ENCODE measurements around the gene DDX23. TPM values are rescaled to one million over a fixed set of nuclear protein-coding genes. Genes with fewer than 3 reads are reported as not detected.

DDX23 gene
- polyA plus RNA-seq, 1 donor from 2014 or later, result 96.5 TPM

DNA sequence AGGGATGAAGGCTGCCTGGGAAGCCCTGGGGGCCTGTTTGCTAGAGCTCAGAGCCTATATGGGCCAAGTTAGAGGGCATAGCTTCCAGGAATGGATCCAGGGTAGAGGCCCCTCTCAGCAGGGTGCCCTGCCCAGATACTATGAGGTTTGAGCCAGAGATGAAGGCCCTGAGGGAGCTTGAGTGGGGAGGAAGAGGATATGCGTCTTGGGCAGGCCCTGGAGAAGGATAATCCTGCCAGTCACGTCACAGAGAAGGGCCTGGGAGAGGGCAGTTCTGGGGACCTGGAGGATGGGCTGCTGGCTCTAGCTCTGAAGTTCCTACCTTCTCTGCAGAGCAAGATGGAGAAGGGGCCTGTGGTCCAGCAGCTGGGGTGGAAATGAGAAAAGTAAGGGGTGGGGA is 39.6 kb downstream of the DDX23 start:
- H3K36me3 ChIP-seq (ENCODE audit: insufficient read depth, low read length), result no peaks in the 10 kb centered on the region
- no peaks in the 10 kb centered on the region for H3K27me3 ChIP-seq (ENCODE audit: insufficient read depth, low read depth, low read length)
- no peaks in the 10 kb centered on the region for H3K9me3 ChIP-seq (ENCODE audit: low read length)
- H3K4me3 ChIP-seq (ENCODE audit: low read length), result no peak overlapping the region
- no peaks in the 10 kb centered on the region for H4K20me1 ChIP-seq (ENCODE audit: insufficient read depth)
- no peak overlapping the region for H3K4me2 ChIP-seq (ENCODE audit: low read length)
- H3K9ac ChIP-seq (ENCODE audit: low read length), result no peak overlapping the region
- H2AFZ ChIP-seq (ENCODE audit: low read depth, low read length), result no peak overlapping the region
- no peaks in the 10 kb centered on the region for H3K9me2 ChIP-seq (ENCODE audit: insufficient read depth, low read length)
- H3K79me2 ChIP-seq (replicated peaks; ENCODE audit: insufficient read depth, low read length), result peaks cover 19% of the 10 kb centered on the region
- peaks cover 4% of the 10 kb centered on the region for H3F3A ChIP-seq (ENCODE audit: insufficient read depth, low read length, poor library complexity, severe bottlenecking)
- H3K27ac ChIP-seq (ENCODE audit: low read length), result no peak overlapping the region
- TF ChIP-seq RAD21 (conservative IDR thresholded peaks at IDR 0.05) (no peak), POLR2AphosphoS5 (IDR thresholded peaks at IDR 0.05) (no peak), SMC3 (conservative IDR thresholded peaks at IDR 0.05; ENCODE audit: poor library complexity) (no peak), EZH2 (IDR thresholded peaks at IDR 0.05; ENCODE audit: borderline replicate concordance, insufficient read depth, low read length, poor library complexity, severe bottlenecking) (no peak), MXI1 (conservative IDR thresholded peaks at IDR 0.05; ENCODE audit: poor library complexity, severe bottlenecking) (no peak), TAF1 (IDR thresholded peaks at IDR 0.05; ENCODE audit: low read depth) (no peak), EP300 (conservative IDR thresholded peaks at IDR 0.05; ENCODE audit: poor library complexity, severe bottlenecking) (no peak)
- TF ChIP-seq, protein P1, sequence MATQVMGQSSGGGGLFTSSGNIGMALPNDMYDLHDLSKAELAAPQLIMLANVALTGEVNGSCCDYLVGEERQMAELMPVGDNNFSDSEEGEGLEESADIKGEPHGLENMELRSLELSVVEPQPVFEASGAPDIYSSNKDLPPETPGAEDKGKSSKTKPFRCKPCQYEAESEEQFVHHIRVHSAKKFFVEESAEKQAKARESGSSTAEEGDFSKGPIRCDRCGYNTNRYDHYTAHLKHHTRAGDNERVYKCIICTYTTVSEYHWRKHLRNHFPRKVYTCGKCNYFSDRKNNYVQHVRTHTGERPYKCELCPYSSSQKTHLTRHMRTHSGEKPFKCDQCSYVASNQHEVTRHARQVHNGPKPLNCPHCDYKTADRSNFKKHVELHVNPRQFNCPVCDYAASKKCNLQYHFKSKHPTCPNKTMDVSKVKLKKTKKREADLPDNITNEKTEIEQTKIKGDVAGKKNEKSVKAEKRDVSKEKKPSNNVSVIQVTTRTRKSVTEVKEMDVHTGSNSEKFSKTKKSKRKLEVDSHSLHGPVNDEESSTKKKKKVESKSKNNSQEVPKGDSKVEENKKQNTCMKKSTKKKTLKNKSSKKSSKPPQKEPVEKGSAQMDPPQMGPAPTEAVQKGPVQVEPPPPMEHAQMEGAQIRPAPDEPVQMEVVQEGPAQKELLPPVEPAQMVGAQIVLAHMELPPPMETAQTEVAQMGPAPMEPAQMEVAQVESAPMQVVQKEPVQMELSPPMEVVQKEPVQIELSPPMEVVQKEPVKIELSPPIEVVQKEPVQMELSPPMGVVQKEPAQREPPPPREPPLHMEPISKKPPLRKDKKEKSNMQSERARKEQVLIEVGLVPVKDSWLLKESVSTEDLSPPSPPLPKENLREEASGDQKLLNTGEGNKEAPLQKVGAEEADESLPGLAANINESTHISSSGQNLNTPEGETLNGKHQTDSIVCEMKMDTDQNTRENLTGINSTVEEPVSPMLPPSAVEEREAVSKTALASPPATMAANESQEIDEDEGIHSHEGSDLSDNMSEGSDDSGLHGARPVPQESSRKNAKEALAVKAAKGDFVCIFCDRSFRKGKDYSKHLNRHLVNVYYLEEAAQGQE (IDR thresholded peaks at IDR 0.05; ENCODE audit: borderline replicate concordance), result no peak
- TF ChIP-seq, protein P2, sequence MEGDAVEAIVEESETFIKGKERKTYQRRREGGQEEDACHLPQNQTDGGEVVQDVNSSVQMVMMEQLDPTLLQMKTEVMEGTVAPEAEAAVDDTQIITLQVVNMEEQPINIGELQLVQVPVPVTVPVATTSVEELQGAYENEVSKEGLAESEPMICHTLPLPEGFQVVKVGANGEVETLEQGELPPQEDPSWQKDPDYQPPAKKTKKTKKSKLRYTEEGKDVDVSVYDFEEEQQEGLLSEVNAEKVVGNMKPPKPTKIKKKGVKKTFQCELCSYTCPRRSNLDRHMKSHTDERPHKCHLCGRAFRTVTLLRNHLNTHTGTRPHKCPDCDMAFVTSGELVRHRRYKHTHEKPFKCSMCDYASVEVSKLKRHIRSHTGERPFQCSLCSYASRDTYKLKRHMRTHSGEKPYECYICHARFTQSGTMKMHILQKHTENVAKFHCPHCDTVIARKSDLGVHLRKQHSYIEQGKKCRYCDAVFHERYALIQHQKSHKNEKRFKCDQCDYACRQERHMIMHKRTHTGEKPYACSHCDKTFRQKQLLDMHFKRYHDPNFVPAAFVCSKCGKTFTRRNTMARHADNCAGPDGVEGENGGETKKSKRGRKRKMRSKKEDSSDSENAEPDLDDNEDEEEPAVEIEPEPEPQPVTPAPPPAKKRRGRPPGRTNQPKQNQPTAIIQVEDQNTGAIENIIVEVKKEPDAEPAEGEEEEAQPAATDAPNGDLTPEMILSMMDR (IDR thresholded peaks at IDR 0.05; ENCODE audit: poor library complexity, severe bottlenecking), result no peak

DNA sequence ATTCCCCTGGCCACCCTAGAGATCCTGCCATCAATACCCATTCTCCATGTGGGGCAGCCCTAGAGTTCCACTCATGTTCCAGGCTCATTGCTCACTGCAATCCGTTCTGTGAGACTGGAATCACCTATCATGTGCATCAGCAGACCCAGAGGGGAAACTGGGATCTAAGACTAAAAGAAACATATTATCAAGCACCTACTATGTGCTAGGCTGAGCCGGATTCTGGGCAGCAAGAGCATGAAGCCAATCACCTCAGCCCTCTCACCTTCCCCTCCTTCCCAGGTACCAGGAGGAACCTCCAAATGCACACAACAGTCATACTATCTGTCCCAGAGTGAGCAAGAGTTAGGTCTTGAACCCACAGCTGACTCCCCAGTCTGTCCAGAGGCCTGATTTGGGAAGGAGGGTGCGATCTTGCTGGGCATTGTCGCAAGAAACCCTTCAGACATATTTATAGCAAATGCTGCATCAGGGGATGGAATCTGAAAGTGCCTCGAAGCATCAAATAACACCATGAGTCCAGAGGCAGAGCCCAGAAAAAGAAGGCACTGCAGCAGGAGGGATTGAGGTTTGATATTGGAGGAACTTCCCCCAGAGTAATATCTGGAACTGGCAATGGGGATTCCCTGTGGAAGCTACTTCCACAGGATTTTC is 40.4 kb downstream of the DDX23 start:
- H2AFZ ChIP-seq (ENCODE audit: low read depth, low read length), result no peak overlapping the region
- H3K79me2 ChIP-seq (replicated peaks; ENCODE audit: insufficient read depth, low read length), result peaks cover 10% of the 10 kb centered on the region
- H3K9me3 ChIP-seq (ENCODE audit: low read length), result no peaks in the 10 kb centered on the region
- no peaks in the 10 kb centered on the region for H4K20me1 ChIP-seq (ENCODE audit: insufficient read depth)
- H3K4me2 ChIP-seq (ENCODE audit: low read length), result no peak overlapping the region
- H3F3A ChIP-seq (ENCODE audit: insufficient read depth, low read length, poor library complexity, severe bottlenecking), result peaks cover 4% of the 10 kb centered on the region
- no peaks in the 10 kb centered on the region for H3K27me3 ChIP-seq (ENCODE audit: insufficient read depth, low read depth, low read length)
- no peaks in the 10 kb centered on the region for H3K36me3 ChIP-seq (ENCODE audit: insufficient read depth, low read length)
- no peak overlapping the region for H3K4me3 ChIP-seq (ENCODE audit: low read length)
- H3K27ac ChIP-seq (ENCODE audit: low read length), result no peak overlapping the region
- no peak overlapping the region for H3K9ac ChIP-seq (ENCODE audit: low read length)
- no peak for TF ChIP-seq EZH2 (IDR thresholded peaks at IDR 0.05; ENCODE audit: borderline replicate concordance, insufficient read depth, low read length, poor library complexity, severe bottlenecking)
- TF ChIP-seq RAD21 (conservative IDR thresholded peaks at IDR 0.05), result no peak
- TF ChIP-seq, protein P1 (IDR thresholded peaks at IDR 0.05; ENCODE audit: borderline replicate concordance), result no peak
- TF ChIP-seq TAF1 (IDR thresholded peaks at IDR 0.05; ENCODE audit: low read depth), result no peak
- TF ChIP-seq MXI1 (conservative IDR thresholded peaks at IDR 0.05; ENCODE audit: poor library complexity, severe bottlenecking), result no peak
- no peak for TF ChIP-seq EP300 (conservative IDR thresholded peaks at IDR 0.05; ENCODE audit: poor library complexity, severe bottlenecking)
- TF ChIP-seq, protein P2 (IDR thresholded peaks at IDR 0.05; ENCODE audit: poor library complexity, severe bottlenecking), result no peak
- TF ChIP-seq SMC3 (conservative IDR thresholded peaks at IDR 0.05; ENCODE audit: poor library complexity), result no peak
- TF ChIP-seq POLR2AphosphoS5 (IDR thresholded peaks at IDR 0.05), result no peak
- H3K9me2 ChIP-seq (ENCODE audit: insufficient read depth, low read length), result no peaks in the 10 kb centered on the region
